ENCODE measurements around the gene TTC23.
A peak's percentile ranks its signal among the peaks of the same experiment; 100 is the strongest.

The TTC23 gene

GRCh38 chr15:99143655-99144610, 105.4 kb downstream of the TTC23 start:
- TF ChIP-seq CTCF (IDR thresholded peaks at IDR 0.05; ENCODE audit: insufficient read depth, low read depth, low read length, missing control alignments): no peak
- H3K4me3 ChIP-seq (ENCODE audit: low read length): no peak overlapping the region
- DNase-seq (ENCODE audit: low read depth): peak; percentile 89

GRCh38 chr15:99143242-99143641, 106.1 kb downstream of the TTC23 start:
- no peak for TF ChIP-seq CTCF (IDR thresholded peaks at IDR 0.05; ENCODE audit: insufficient read depth, low read depth, low read length, missing control alignments)
- no peak for DNase-seq (ENCODE audit: low read depth)
- H3K4me3 ChIP-seq (ENCODE audit: low read length): no peak overlapping the region

GRCh38 chr15:99142562-99142961, 106.8 kb downstream of the TTC23 start:
- no peak overlapping the region for H3K4me3 ChIP-seq (ENCODE audit: low read length)
- DNase-seq (ENCODE audit: low read depth): no peak
- no peak for TF ChIP-seq CTCF (IDR thresholded peaks at IDR 0.05; ENCODE audit: insufficient read depth, low read depth, low read length, missing control alignments)

GRCh38 chr15:99141943-99142342, 107.4 kb downstream of the TTC23 start:
- TF ChIP-seq CTCF (IDR thresholded peaks at IDR 0.05; ENCODE audit: insufficient read depth, low read depth, low read length, missing control alignments): no peak
- no peak for DNase-seq (ENCODE audit: low read depth)
- H3K4me3 ChIP-seq (ENCODE audit: low read length): no peak overlapping the region

GRCh38 chr15:99140590-99140989, 108.8 kb downstream of the TTC23 start:
- DNase-seq (ENCODE audit: low read depth): no peak
- no peak overlapping the region for H3K4me3 ChIP-seq (ENCODE audit: low read length)
- no peak for TF ChIP-seq CTCF (IDR thresholded peaks at IDR 0.05; ENCODE audit: insufficient read depth, low read depth, low read length, missing control alignments)

- no peak overlapping the region for H3K4me3 ChIP-seq (ENCODE audit: low read length)
- no peak for DNase-seq (ENCODE audit: low read depth)
- no peak for TF ChIP-seq CTCF (IDR thresholded peaks at IDR 0.05; ENCODE audit: insufficient read depth, low read depth, low read length, missing control alignments)
These were observed 110.1 kb downstream of the TTC23 start for GRCh38 chr15:99139276-99139675.
